GM21528 (cell line): Measurements from ENCODE around the gene MED12.

ENCODE experiments used
- ATAC-seq: cut with Tn5 transposase; IDR thresholded peaks from one replicate; pipeline ENCODE4 v1.9.1; 2021; ENCODE audit warnings: mild to moderate bottlenecking, moderate library complexity; ENCODE audit not compliant: unreplicated experiment, low FRiP score

MED12 gene

GRCh38 chrX:71118032-71118984 is at the start of gene MED12:
TSS of gene MED12 (plus strand) at chrX:71118596. CDS start at chrX:71118755, 159 bp downstream.
- peak; percentile 90 for ATAC-seq

GRCh38 chrX:71070531-71070930 is 47.9 kb upstream of the MED12 start:
- ATAC-seq, result no peak

- ATAC-seq, result no peak
These were observed 36.9 kb upstream of the MED12 start for GRCh38 chrX:71081330-71082123.

DNA sequence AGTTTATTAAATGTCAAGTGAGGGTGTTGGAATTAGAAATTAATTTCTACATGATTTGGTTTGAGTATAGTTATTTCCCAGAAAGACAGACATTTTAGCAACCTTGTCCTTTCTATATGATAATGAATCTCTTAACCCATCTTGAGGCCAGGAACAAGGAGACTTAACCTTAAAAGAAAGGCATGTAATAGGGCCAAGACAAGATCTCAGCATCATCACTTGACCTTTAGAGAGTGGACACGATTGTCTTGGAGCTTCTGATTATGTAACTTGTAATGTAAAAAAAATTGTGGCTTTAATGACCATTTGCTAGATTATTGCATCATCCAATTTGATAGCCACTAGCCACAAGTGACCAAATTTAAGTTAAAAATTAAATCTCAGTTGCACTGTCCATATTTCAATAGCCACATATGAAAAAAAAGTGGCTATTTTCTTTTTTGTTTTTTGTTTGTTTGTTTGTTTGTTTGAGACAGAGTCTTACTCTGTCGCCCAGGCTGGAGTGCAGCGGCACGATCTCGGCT is 36.2 kb upstream of the MED12 start:
- ATAC-seq, result no peak

- no peak for ATAC-seq
These were observed 35.6 kb upstream of the MED12 start for GRCh38 chrX:71082822-71083221.

DNA sequence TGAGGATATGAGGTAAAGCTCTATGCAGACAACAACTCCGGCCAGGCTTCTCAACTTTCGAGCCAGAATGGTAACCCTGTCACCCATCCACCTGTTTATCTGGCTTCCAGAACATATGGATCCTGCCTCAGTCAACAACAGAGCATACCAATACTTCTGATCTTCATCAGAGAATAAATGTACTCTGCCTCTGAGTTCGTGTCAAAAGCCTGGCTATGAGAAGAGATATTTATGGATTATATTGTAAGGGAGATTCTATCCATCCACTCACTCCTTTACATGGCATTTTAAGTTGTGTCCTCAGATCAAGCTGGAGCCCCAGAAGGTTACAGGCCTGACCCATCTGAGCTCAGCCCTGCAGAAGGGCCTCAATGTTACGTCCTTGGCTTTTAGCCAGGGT is 32.5 kb upstream of the MED12 start:
- no peak for ATAC-seq

DNA sequence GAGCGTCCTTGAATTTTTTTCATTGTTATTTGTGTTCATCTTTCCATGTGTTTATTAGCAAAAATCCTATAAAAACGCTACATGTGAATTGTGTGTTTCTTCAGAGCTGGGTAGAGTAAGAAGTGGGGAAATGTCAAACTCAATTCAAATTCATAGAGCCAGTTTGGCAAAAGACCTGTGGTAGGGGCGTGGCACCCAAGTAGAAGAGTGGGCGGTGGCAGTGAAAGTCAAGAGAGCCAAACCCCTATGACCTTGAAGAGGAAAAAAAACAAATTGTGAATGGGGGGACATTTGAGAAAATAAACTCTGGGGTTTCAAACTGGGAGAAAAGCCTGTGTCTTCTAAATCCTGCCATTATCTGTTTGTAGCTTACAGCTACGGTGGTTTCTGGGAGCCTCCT is 27.1 kb upstream of the MED12 start:
- no peak for ATAC-seq

DNA sequence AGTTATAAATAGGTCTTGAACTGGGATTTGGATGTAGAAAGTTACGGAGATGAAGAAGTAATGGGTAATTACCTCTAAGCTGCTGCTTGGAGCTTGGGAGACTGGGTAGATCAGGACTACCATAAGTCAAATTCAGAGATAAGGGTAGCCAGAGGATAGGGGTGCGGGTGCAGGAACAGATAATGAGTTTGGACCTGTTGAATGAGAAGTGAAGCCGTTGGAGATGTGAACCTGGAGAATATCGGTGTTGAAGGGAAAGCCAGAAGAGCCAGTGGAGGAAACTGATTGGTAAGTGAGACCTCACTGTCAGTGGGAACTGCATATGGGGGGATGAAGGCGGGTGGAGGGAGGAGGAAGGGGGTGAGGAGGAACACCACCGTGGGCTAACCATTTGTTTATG is 23.4 kb upstream of the MED12 start:
- peak; percentile 13 for ATAC-seq

DNA sequence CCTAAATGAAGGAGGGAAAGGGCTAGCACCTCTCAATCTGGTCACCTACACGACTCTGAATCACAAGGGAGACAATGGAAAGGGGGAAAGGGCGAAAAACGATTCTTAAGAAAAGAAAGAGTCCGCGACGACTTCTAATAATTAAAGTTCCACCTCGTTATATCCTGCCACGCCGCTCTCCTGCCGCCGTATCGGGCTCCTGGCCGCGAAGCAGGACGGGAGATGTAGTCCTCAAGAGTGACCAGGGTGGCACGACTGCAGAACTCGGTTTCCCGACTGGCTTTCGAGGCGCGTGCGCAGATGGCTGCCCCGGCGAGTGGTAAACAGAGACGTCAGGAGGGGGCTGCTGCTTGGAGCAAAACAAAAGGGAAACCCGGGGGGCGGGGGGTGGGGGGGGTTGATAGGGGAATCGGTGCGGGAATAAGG is 22.8 kb upstream of the MED12 start, which contains the start of gene FOXO4:
Gene FOXO4 (plus strand): TSS at position 297 of the 426 bp plus-strand sequence. CDS start 678 bp downstream, outside the sequence.
- ATAC-seq, result peak; percentile 90

GRCh38 chrX:71095981-71096759 is 22.2 kb upstream of the MED12 start:
- ATAC-seq, result no peak

DNA sequence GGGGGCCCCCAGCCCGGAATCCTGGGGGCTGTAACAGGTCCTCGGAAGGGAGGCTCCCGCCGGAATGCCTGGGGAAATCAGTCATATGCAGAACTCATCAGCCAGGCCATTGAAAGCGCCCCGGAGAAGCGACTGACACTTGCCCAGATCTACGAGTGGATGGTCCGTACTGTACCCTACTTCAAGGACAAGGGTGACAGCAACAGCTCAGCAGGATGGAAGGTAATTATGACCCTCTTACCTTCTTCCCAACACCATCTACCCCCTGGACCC is 21.7 kb upstream of the MED12 start:
- ATAC-seq, result no peak

GRCh38 chrX:71098302-71098701 is 20.1 kb upstream of the MED12 start:
- ATAC-seq, result no peak

- ATAC-seq, result no peak
These were observed 19.4 kb upstream of the MED12 start for GRCh38 chrX:71098951-71099506.

- no peak for ATAC-seq
These were observed 18.7 kb upstream of the MED12 start for GRCh38 chrX:71099736-71100135.

DNA sequence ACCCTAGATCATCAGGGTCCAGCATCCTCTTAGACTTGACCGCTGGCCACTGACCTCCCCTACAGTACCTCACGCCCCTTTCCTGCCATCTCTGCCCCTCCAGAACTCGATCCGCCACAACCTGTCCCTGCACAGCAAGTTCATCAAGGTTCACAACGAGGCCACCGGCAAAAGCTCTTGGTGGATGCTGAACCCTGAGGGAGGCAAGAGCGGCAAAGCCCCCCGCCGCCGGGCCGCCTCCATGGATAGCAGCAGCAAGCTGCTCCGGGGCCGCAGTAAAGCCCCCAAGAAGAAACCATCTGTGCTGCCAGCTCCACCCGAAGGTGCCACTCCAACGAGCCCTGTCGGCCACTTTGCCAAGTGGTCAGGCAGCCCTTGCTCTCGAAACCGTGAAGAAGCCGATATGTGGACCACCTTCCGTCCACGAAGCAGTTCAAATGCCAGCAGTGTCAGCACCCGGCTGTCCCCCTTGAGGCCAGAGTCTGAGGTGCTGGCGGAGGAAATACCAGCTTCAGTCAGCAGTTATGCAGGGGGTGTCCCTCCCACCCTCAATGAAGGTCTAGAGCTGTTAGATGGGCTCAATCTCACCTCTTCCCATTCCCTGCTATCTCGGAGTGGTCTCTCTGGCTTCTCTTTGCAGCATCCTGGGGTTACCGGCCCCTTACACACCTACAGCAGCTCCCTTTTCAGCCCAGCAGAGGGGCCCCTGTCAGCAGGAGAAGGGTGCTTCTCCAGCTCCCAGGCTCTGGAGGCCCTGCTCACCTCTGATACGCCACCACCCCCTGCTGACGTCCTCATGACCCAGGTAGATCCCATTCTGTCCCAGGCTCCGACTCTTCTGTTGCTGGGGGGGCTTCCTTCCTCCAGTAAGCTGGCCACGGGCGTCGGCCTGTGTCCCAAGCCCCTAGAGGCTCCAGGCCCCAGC is 17.6 kb upstream of the MED12 start:
- no peak for ATAC-seq

DNA sequence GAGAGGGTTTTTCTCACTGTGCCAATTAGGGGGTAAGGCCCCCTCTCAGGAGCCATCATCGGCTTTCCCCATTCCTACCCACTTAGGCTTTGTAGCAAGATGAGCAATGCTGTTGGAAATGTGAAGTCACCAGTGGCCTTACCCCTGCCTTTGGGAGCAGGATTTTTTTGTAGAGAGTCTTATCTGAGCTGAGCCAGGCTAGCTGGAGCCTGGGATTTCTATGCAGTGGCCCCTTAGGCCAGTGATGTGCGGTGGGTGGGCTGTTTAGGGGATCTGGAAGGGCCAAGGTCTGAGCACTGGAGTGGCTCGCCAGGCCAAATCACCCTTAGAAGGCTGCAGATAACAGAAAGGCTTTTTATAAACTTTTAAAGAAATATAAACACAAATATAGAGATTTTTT is 16.1 kb upstream of the MED12 start:
- no peak for ATAC-seq

GRCh38 chrX:71103110-71103983 is 15.0 kb upstream of the MED12 start:
- ATAC-seq, result no peak

GRCh38 chrX:71105628-71106027 is 12.8 kb upstream of the MED12 start:
- no peak for ATAC-seq
